ENCODE data around the gene CFAP46.

GRCh38 chr10:132809232-132810140, 132.9 kb downstream of the CFAP46 start:
- TF ChIP-seq CREB1 (IDR thresholded peaks at IDR 0.05) (no peak), CTCF (IDR thresholded peaks at IDR 0.05; ENCODE audit: control extremely low read depth in 1 of 3, insufficient read depth in 1 of 3, low read depth in 1 of 3, low read length in 3 of 3) (no peak), HDAC2 (IDR thresholded peaks at IDR 0.05; ENCODE audit: borderline replicate concordance in 1 of 2, low read depth in 2 of 2, low read length in 2 of 2) (no peak), RNF2 (IDR thresholded peaks at IDR 0.05; ENCODE audit: borderline replicate concordance, low read depth, low read length, missing control alignments, poor library complexity, severe bottlenecking) (no peak), BACH1 (IDR thresholded peaks at IDR 0.05; ENCODE audit: low read length) (no peak), MAFK (IDR thresholded peaks at IDR 0.05; ENCODE audit: low read depth, low read length) (no peak), RFX5 (IDR thresholded peaks at IDR 0.05; ENCODE audit: borderline replicate concordance, low read depth, low read length) (no peak), POLR2A (IDR thresholded peaks at IDR 0.05; ENCODE audit: control extremely low read depth in 1 of 2, low read depth in 2 of 2, low read length in 2 of 2) (no peak), CHD7 (IDR thresholded peaks at IDR 0.05; ENCODE audit: insufficient replicate concordance, low read length) (no peak), CBX5 (IDR thresholded peaks at IDR 0.05; ENCODE audit: low read depth, low read length) (no peak), TEAD4 (IDR thresholded peaks at IDR 0.05; ENCODE audit: low read depth, low read length) (no peak), TBP (IDR thresholded peaks at IDR 0.05; ENCODE audit: low read depth, low read length) (no peak)
